ENCODE data around the gene CHAD. TPM values are rescaled to one million over a fixed set of nuclear protein-coding genes. Genes with fewer than 3 reads are reported as not detected.

CHAD gene
- total and polyA plus RNA-seq, 3 donors from 2014 or later: 0.79 to 2.9 (median 0.81) TPM

DNA sequence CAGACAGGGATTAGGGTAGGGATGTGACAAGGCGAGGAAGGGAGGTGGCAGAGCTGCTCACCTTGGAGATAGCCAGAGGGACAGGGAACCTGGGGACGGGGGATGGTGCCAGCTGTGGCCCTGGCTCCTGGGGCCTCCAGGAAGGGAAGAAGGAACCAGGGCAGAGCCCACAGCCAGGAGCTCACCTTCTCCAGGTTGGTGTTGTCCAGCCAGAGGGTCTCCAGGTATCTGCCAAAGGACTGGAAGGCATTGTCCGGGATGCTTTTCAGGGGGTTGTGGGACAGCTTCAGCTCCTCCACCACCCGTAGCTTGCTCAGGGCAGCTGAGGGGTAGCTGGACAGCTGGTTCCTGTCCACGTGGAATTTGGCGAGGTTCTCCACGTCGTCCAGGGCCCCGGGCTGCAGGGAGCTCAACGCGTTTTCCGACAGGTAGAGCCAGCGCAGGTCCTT, 801 bp downstream of the CHAD start:
- no peaks in the 10 kb centered on the region for H3K36me3 ChIP-seq (ENCODE audit: low read depth, missing control alignments)
- no peak for TF ChIP-seq POLR2A (IDR thresholded peaks at IDR 0.05)
- TF ChIP-seq, protein P1, sequence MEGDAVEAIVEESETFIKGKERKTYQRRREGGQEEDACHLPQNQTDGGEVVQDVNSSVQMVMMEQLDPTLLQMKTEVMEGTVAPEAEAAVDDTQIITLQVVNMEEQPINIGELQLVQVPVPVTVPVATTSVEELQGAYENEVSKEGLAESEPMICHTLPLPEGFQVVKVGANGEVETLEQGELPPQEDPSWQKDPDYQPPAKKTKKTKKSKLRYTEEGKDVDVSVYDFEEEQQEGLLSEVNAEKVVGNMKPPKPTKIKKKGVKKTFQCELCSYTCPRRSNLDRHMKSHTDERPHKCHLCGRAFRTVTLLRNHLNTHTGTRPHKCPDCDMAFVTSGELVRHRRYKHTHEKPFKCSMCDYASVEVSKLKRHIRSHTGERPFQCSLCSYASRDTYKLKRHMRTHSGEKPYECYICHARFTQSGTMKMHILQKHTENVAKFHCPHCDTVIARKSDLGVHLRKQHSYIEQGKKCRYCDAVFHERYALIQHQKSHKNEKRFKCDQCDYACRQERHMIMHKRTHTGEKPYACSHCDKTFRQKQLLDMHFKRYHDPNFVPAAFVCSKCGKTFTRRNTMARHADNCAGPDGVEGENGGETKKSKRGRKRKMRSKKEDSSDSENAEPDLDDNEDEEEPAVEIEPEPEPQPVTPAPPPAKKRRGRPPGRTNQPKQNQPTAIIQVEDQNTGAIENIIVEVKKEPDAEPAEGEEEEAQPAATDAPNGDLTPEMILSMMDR (IDR thresholded peaks at IDR 0.05): no peak
- no peaks in the 10 kb centered on the region for H3K9me3 ChIP-seq
- H3K4me1 ChIP-seq: peaks cover 45% of the 10 kb centered on the region
- no peaks in the 10 kb centered on the region for H3K27me3 ChIP-seq
- 80 to 81% methylated on average over 1 to 13 of the region's 13 CpGs for WGBS, 2 donors
- peak overlapping the region in 1 of 2 donors; percentile 53 for H3K4me3 ChIP-seq
- DNase-seq: no peak
- H3K27ac ChIP-seq: no peak overlapping the region
- intact Hi-C loops (cut with DNase I; ENCODE audit: low total_unique reads): no loop called here

- H3K4me1 ChIP-seq: peaks cover 45% of the 10 kb centered on the region
- DNase-seq: no peak
- no peak overlapping the region for H3K4me3 ChIP-seq
- H3K27ac ChIP-seq: no peak overlapping the region
- 69 to 93% methylated on average over 3 to 7 of the region's 7 CpGs for WGBS, 2 donors
- H3K36me3 ChIP-seq (ENCODE audit: low read depth, missing control alignments): no peaks in the 10 kb centered on the region
- H3K9me3 ChIP-seq: no peaks in the 10 kb centered on the region
- intact Hi-C loops (cut with DNase I; ENCODE audit: low total_unique reads): no loop called here
- no peak for TF ChIP-seq POLR2A (IDR thresholded peaks at IDR 0.05)
- TF ChIP-seq, protein P1 (IDR thresholded peaks at IDR 0.05): no peak
- no peaks in the 10 kb centered on the region for H3K27me3 ChIP-seq
Measured at GRCh38 chr17:50467114-50467854, 1.4 kb downstream of the CHAD start.

GRCh38 chr17:50466371-50467113, 2.1 kb downstream of the CHAD start:
- intact Hi-C loops (cut with DNase I; ENCODE audit: low total_unique reads): no loop called here
- Histone ChIP-seq H3K36me3 (ENCODE audit: low read depth, missing control alignments) (no peaks in the 10 kb centered on the region), H3K9me3 (no peaks in the 10 kb centered on the region), H3K4me3 (no peak overlapping the region), H3K27ac (no peak overlapping the region), H3K27me3 (no peaks in the 10 kb centered on the region), H3K4me1 (peaks cover 42% of the 10 kb centered on the region)
- no peak for DNase-seq
- TF ChIP-seq POLR2A (IDR thresholded peaks at IDR 0.05): no peak
- TF ChIP-seq, protein P1 (IDR thresholded peaks at IDR 0.05): no peak
- 77 to 92% methylated on average over 5 to 9 of the region's 9 CpGs for WGBS, 2 donors

DNA sequence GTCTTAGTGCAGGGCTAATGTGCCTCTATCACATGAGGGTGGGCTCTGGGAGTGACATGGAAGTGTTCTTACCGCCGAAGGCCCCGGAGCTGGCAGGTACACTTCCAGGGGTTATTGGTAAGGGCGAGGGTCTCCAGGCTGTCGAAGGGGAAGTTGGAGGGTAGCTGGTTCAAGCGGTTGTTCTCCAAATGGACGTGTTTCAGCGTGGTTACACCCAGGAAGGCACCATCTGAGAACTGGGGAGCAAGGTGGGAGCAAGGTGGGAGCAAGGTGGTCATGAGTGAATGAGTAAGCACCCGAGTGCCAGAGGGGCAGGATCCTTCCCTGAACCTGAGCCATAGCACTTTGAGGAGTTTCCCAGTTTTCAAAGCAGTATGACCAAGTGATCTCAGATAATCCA, 3.0 kb downstream of the CHAD start:
- intact Hi-C loops (cut with DNase I; ENCODE audit: low total_unique reads): no loop called here
- H3K27ac ChIP-seq: no peak overlapping the region
- peaks cover 33% of the 10 kb centered on the region for H3K4me1 ChIP-seq
- DNase-seq: no peak
- TF ChIP-seq POLR2A (IDR thresholded peaks at IDR 0.05): no peak
- TF ChIP-seq, protein P1 (IDR thresholded peaks at IDR 0.05): no peak
- no peaks in the 10 kb centered on the region for H3K9me3 ChIP-seq
- no peaks in the 10 kb centered on the region for H3K36me3 ChIP-seq (ENCODE audit: low read depth, missing control alignments)
- WGBS, 2 donors: 94 to 99% methylated on average over 9 of the region's 9 CpGs
- H3K4me3 ChIP-seq: no peak overlapping the region
- H3K27me3 ChIP-seq: no peaks in the 10 kb centered on the region

All from testis (tissue), 3 donors.